ENCODE data around the gene DYRK4. TPM values are rescaled to one million over a fixed set of nuclear protein-coding genes. Genes with fewer than 3 reads are reported as not detected.

DYRK4 gene
- total RNA-seq, 1 experiment from 2014 or later, result 24.6 TPM

GRCh38 chr12:4556735-4557530 lies 5.1 kb upstream of the DYRK4 start:
- intact Hi-C loops (cut with micrococcal nuclease; ENCODE audit: unreplicated experiment), result no loop called here
- H3K9me3 Mint-ChIP-seq (ENCODE audit: low read depth, unreplicated experiment), result no peaks in the 10 kb centered on the region
- H3K36me3 Mint-ChIP-seq (ENCODE audit: insufficient read depth, unreplicated experiment), result no peaks in the 10 kb centered on the region
- no peak overlapping the region for H3K27ac Mint-ChIP-seq (ENCODE audit: unreplicated experiment)
- no peak for DNase-seq
- no peaks in the 10 kb centered on the region for H3K27me3 Mint-ChIP-seq (ENCODE audit: unreplicated experiment)
- no TSS peak for BruUV-seq (replicated peaks)
- CTCF ChIA-PET, result no interaction called here
- no peak for TF ChIP-seq CTCF (IDR thresholded peaks at IDR 0.05; ENCODE audit: unreplicated experiment)
- no peak overlapping the region for H3K4me3 Mint-ChIP-seq (ENCODE audit: low read depth, unreplicated experiment)
- no peaks in the 10 kb centered on the region for H3K4me1 Mint-ChIP-seq (ENCODE audit: low read depth, unreplicated experiment)

- TF ChIP-seq CTCF (IDR thresholded peaks at IDR 0.05; ENCODE audit: unreplicated experiment), result no peak
- no TSS peak for BruUV-seq (replicated peaks)
- no peaks in the 10 kb centered on the region for H3K36me3 Mint-ChIP-seq (ENCODE audit: insufficient read depth, unreplicated experiment)
- no peaks in the 10 kb centered on the region for H3K9me3 Mint-ChIP-seq (ENCODE audit: low read depth, unreplicated experiment)
- H3K27me3 Mint-ChIP-seq (ENCODE audit: unreplicated experiment), result no peaks in the 10 kb centered on the region
- no peaks in the 10 kb centered on the region for H3K4me1 Mint-ChIP-seq (ENCODE audit: low read depth, unreplicated experiment)
- CTCF ChIA-PET, result no interaction called here
- no peak overlapping the region for H3K27ac Mint-ChIP-seq (ENCODE audit: unreplicated experiment)
- H3K4me3 Mint-ChIP-seq (ENCODE audit: low read depth, unreplicated experiment), result no peak overlapping the region
- no peak for DNase-seq
- intact Hi-C loops (cut with micrococcal nuclease; ENCODE audit: unreplicated experiment), result no loop called here
These were observed 4.4 kb upstream of the DYRK4 start for GRCh38 chr12:4557586-4557985.

- Mint-ChIP-seq H3K27ac (ENCODE audit: unreplicated experiment) (no peak overlapping the region), H3K27me3 (ENCODE audit: unreplicated experiment) (no peaks in the 10 kb centered on the region), H3K36me3 (ENCODE audit: insufficient read depth, unreplicated experiment) (no peaks in the 10 kb centered on the region), H3K9me3 (ENCODE audit: low read depth, unreplicated experiment) (no peaks in the 10 kb centered on the region), H3K4me3 (ENCODE audit: low read depth, unreplicated experiment) (no peak overlapping the region), H3K4me1 (ENCODE audit: low read depth, unreplicated experiment) (no peaks in the 10 kb centered on the region)
- intact Hi-C loops (cut with micrococcal nuclease; ENCODE audit: unreplicated experiment), result no loop called here
- no peak for DNase-seq
- no peak for TF ChIP-seq CTCF (IDR thresholded peaks at IDR 0.05; ENCODE audit: unreplicated experiment)
- CTCF ChIA-PET, result no interaction called here
- BruUV-seq (replicated peaks), result no TSS peak
These were observed 3.8 kb upstream of the DYRK4 start for GRCh38 chr12:4558171-4558570.

GRCh38 chr12:4563336-4563735 lies 1.3 kb downstream of the DYRK4 start:
- TF ChIP-seq CTCF (IDR thresholded peaks at IDR 0.05; ENCODE audit: unreplicated experiment), result no peak
- intact Hi-C loops (cut with micrococcal nuclease; ENCODE audit: unreplicated experiment), result no loop called here
- CTCF ChIA-PET, result interaction anchor here (0.6 kb wide), 1 partner anchor 534 kb away, joined by 5 read pairs; no protein-coding TSS in a partner anchor
- no peak overlapping the region for H3K27ac Mint-ChIP-seq (ENCODE audit: unreplicated experiment)
- no peaks in the 10 kb centered on the region for H3K4me1 Mint-ChIP-seq (ENCODE audit: low read depth, unreplicated experiment)
- BruUV-seq (replicated peaks), result no TSS peak
- H3K9me3 Mint-ChIP-seq (ENCODE audit: low read depth, unreplicated experiment), result no peaks in the 10 kb centered on the region
- DNase-seq, result no peak
- H3K36me3 Mint-ChIP-seq (ENCODE audit: insufficient read depth, unreplicated experiment), result no peaks in the 10 kb centered on the region
- no peak overlapping the region for H3K4me3 Mint-ChIP-seq (ENCODE audit: low read depth, unreplicated experiment)
- no peaks in the 10 kb centered on the region for H3K27me3 Mint-ChIP-seq (ENCODE audit: unreplicated experiment)

Data from Calu3 (cell line).